Activated CD8-positive, alpha-beta memory T cell treated with anti-CD3 and anti-CD28 coated beads, Interleukin-2, amount 50 U/mL, for 1 hour (primary cell): ENCODE results near the gene MCRS1.
A peak's percentile ranks its signal among the peaks of the same experiment; 100 is the strongest.

Source experiments
- DNase-seq: peaks from one replicate; pipeline ENCODE4 v3.0.0-alpha.2; 2020; ENCODE audit errors: extremely low read depth

Gene MCRS1

GRCh38 chr12:49582850-49583249, 14.9 kb upstream of the MCRS1 start:
- DNase-seq, result no peak

- no peak for DNase-seq
Measured at GRCh38 chr12:49582201-49582600, 14.3 kb upstream of the MCRS1 start.

- peak; percentile 17 for DNase-seq
Measured at GRCh38 chr12:49580572-49581535, 12.9 kb upstream of the MCRS1 start.

GRCh38 chr12:49578471-49579112, 10.7 kb upstream of the MCRS1 start:
- DNase-seq, result no peak

GRCh38 chr12:49577589-49578315, 9.8 kb upstream of the MCRS1 start:
- DNase-seq, result no peak

- no peak for DNase-seq
Measured at GRCh38 chr12:49568442-49569162, 660 bp upstream of the MCRS1 start.

GRCh38 chr12:49567302-49567610, 686 bp downstream of the MCRS1 start:
- no peak for DNase-seq

- DNase-seq, result no peak
Measured at GRCh38 chr12:49566361-49566760, 1.6 kb downstream of the MCRS1 start.

GRCh38 chr12:49565406-49566265, 2.3 kb downstream of the MCRS1 start:
- no peak for DNase-seq

GRCh38 chr12:49564686-49565405, 3.1 kb downstream of the MCRS1 start:
- DNase-seq, result no peak

GRCh38 chr12:49563951-49564685, 3.8 kb downstream of the MCRS1 start:
- DNase-seq, result no peak

GRCh38 chr12:49562831-49563230, 5.1 kb downstream of the MCRS1 start:
- DNase-seq, result no peak

GRCh38 chr12:49562233-49562632, 5.7 kb downstream of the MCRS1 start:
- no peak for DNase-seq

GRCh38 chr12:49560695-49561094, 7.2 kb downstream of the MCRS1 start:
- no peak for DNase-seq

- DNase-seq, result no peak
Measured at GRCh38 chr12:49559011-49559675, 8.8 kb downstream of the MCRS1 start.

- no peak for DNase-seq
Measured at GRCh38 chr12:49558526-49558925, 9.4 kb downstream of the MCRS1 start.

- DNase-seq, result no peak
Measured at GRCh38 chr12:49557917-49558215, 10.1 kb downstream of the MCRS1 start.

- DNase-seq, result no peak
Measured at GRCh38 chr12:49557187-49557916, 10.6 kb downstream of the MCRS1 start.
